Common myeloid progenitor, CD34-positive (primary cell): Measurements from ENCODE around the gene PDPK1.
"Not testable (repeated sequence)": the region's sequence is repeated elsewhere in the genome, so short reads cannot be mapped to it uniquely, and the experiment has no call there.

Experiments
- CTCF ChIA-PET: fragments of 350-600 bp; sonication (Branson Sonifier 250); formaldehyde crosslinking; loops from one replicate; lab custom pipeline; 2021; ENCODE audit warnings: antibody characterized with exemption; lab: Charles Lee
- POLR2A ChIA-PET: fragments of 350-600 bp; sonication (Branson Sonifier 250); formaldehyde crosslinking; loops from one replicate; lab custom pipeline; 2021; ENCODE audit warnings: antibody characterized with exemption; lab: Charles Lee
- DNase-seq, 3 donors: peaks; one replicate each; pipeline versions ENCODE4 v3.0.0 to v3.0.0-alpha.2; 2013
- H3K27ac ChIP-seq, 2 experiments: 1 replicate in 1 of 2; 2 replicates in 1 of 2; pipeline ENCODE4 v1.7.0; 2013; ENCODE audit warnings: inconsistent platforms in 2 of 2, low read length in 2 of 2, mild to moderate bottlenecking in 2 of 2, low read depth in 1 of 2, moderate library complexity in 1 of 2; ENCODE audit not compliant: severe bottlenecking in 2 of 2, insufficient read depth in 1 of 2, poor library complexity in 1 of 2
- H3K27me3 ChIP-seq, 5 experiments: replicated peaks in 2 of 5; 1 replicate in 3 of 5; 2 replicates in 2 of 5; pipeline versions ENCODE4 v1.6.1 to v1.7.0; 2013; ENCODE audit warnings: low read length in 4 of 5, mild to moderate bottlenecking in 2 of 5, moderate library complexity in 2 of 5, inconsistent platforms in 1 of 5; ENCODE audit not compliant: insufficient read depth in 5 of 5, control insufficient read depth in 4 of 5
- H3K36me3 ChIP-seq, 4 experiments: 1 replicate in 2 of 4; 2 replicates in 2 of 4; pipeline versions ENCODE4 v1.6.1 to v1.7.0; 2013; ENCODE audit warnings: low read length in 3 of 4, control low read depth in 1 of 4, mild to moderate bottlenecking in 1 of 4; ENCODE audit not compliant: control insufficient read depth in 4 of 4, insufficient read depth in 4 of 4
- H3K4me1 ChIP-seq, 4 experiments: 1 replicate in 3 of 4; 2 replicates in 1 of 4; pipeline versions ENCODE4 v1.6.1 to v1.7.1; 2013; ENCODE audit warnings: low read length in 3 of 4, mild to moderate bottlenecking in 3 of 4, control low read depth in 1 of 4, inconsistent platforms in 1 of 4, moderate library complexity in 1 of 4; ENCODE audit not compliant: control insufficient read depth in 4 of 4, insufficient read depth in 4 of 4; ENCODE audit errors: control extremely low read depth in 1 of 4
- H3K4me3 ChIP-seq, 7 experiments: 1 replicate in 4 of 7; 2 replicates in 3 of 7; pipeline versions ENCODE4 v1.5.1 to v1.7.0; 2013; ENCODE audit warnings: mild to moderate bottlenecking in 7 of 7, low read length in 6 of 7, moderate library complexity in 6 of 7, inconsistent platforms in 2 of 7, low read depth in 2 of 7, control low read depth in 1 of 7; ENCODE audit not compliant: insufficient read depth in 4 of 7, control insufficient read depth in 1 of 7; ENCODE audit errors: extremely low read depth in 1 of 7
- H3K9me3 ChIP-seq, 5 experiments: 1 replicate in 4 of 5; 2 replicates in 1 of 5; pipeline versions ENCODE4 v1.6.1 to v1.7.1; 2013; ENCODE audit warnings: low read length in 4 of 5, mild to moderate bottlenecking in 2 of 5, inconsistent platforms in 1 of 5, low read depth in 1 of 5, moderate library complexity in 1 of 5; ENCODE audit not compliant: control insufficient read depth in 4 of 5, insufficient read depth in 2 of 5; ENCODE audit errors: control extremely low read depth in 1 of 5
- WGBS: methylation state at CpG from one replicate; pipeline ENCODE4 v1.1.5; 2013; ENCODE audit not compliant: insufficient coverage; 5-methylcytosine and 5-hydroxymethylcytosine counted together

PDPK1 gene

GRCh38 chr16:2597560-2597902 is 59.7 kb downstream of the PDPK1 start:
- CTCF ChIA-PET: no interaction called here
- Histone ChIP-seq H3K36me3 (peaks cover 4 to 39% (median 27%) of the 10 kb centered on the region in 4 experiments), H3K27me3 (no peaks in the 10 kb centered on the region), H3K4me3 (no peak overlapping the region), H3K27ac (no peak overlapping the region), H3K9me3 (no peaks in the 10 kb centered on the region), H3K4me1 (peaks cover 3 to 20% (median 18%) of the 10 kb centered on the region in 4 experiments)
- DNase-seq: no peak
- POLR2A ChIA-PET: no interaction called here
- 100% methylated on average over 15 of the region's 22 CpGs for WGBS

DNA sequence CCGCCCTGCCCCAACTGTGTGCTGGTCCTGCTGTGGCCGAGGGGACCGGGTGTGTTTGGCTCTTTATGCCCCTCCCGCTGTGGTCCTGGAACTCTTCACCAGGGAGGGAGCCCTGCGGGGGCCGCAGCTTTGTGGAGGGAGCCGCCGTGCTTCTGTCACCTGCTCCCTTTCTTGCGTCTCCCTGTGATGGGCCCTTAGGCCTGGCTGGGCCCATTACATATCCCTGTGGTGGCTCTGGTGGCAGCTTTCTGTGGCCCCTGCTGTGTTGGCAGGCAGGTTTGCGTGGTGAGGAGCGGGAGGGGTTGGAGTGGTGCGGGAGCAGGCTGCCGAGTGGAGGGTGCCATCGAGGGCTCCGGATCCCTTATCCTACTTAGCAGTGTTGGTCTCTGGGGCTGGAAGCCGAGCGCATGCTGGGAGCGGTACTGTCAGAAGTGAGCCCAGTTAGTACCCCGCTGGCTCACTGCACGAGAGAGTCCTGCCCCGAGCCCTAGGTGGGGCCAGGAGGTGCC is 60.4 kb downstream of the PDPK1 start:
- Histone ChIP-seq H3K27ac (no peak overlapping the region), H3K27me3 (no peaks in the 10 kb centered on the region), H3K36me3 (peaks cover 4 to 39% (median 27%) of the 10 kb centered on the region in 4 experiments), H3K4me1 (peaks cover 3 to 14% (median 11%) of the 10 kb centered on the region in 4 experiments), H3K4me3 (no peak overlapping the region), H3K9me3 (no peaks in the 10 kb centered on the region)
- ChIA-PET POLR2A (no interaction called here), CTCF (interaction anchor here (0.5 kb wide), 1 partner anchor 561 kb away, joined by 5 read pairs; no protein-coding TSS in a partner anchor)
- DNase-seq: no peak
- 98% methylated on average over 19 of the region's 21 CpGs for WGBS

DNA sequence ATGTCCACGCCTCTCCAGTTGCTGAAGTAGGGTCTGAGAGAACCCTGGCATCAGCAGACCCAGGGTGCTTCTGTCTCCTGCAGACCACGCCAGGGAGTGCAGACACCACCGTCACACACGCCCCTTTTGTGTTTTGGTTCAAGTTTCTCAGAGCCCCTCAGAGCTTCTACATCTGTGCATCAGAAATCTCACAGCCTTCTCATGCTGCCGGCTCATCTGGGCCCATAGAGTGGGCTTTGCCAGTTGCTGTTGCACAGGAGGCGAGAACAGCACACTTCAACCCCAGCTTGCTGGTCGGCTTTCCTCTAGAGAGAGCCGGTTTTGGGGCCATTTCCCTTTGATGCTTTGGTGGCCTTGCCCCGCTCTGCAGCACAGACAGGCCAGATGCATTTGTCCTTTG is 60.9 kb downstream of the PDPK1 start:
- H3K4me3 ChIP-seq: no peak overlapping the region
- peaks cover 4 to 39% (median 27%) of the 10 kb centered on the region in 4 experiments for H3K36me3 ChIP-seq
- POLR2A ChIA-PET: no interaction called here
- DNase-seq: no peak
- CTCF ChIA-PET: interaction anchor here (0.5 kb wide), 1 partner anchor 560 kb away, joined by 5 read pairs; no protein-coding TSS in a partner anchor
- no peaks in the 10 kb centered on the region for H3K27me3 ChIP-seq
- no peak overlapping the region for H3K27ac ChIP-seq
- peaks cover 3 to 8% (median 6%) of the 10 kb centered on the region in 4 experiments for H3K4me1 ChIP-seq
- no peaks in the 10 kb centered on the region for H3K9me3 ChIP-seq
- WGBS: over 99% methylated on average over 9 of the region's 9 CpGs

- H3K4me3 ChIP-seq, DNase-seq, H3K27me3 ChIP-seq, CTCF ChIA-PET, H3K27ac ChIP-seq, H3K9me3 ChIP-seq, H3K4me1 ChIP-seq, POLR2A ChIA-PET: not testable (repeated sequence)
- H3K36me3 ChIP-seq: peaks cover 4 to 39% (median 27%) of the 10 kb centered on the region in 4 experiments
- no CpG with 5 or more reads among the region's 6 CpGs for WGBS
Measured at GRCh38 chr16:2599165-2599564, 61.3 kb downstream of the PDPK1 start.

DNA sequence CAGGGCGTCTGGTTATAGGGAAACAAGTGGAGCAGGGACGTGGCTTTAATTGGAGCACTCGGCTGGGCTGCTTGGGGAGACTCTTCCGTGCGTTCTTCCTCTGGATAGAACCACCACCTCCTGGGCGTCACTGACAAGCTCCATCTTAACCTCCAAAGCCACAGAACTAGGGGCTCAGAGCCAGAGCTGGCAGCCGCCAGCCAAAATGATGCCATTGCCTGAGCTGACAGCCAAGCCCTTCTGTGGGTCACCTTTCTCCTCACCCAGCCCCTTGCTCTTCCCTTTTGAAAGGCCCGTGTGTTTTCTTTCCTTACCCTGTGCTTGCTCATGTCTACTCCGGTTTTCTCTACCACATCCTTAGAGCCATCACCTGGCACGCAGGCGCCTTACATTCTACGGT is 62.0 kb downstream of the PDPK1 start:
- DNase-seq, CTCF ChIA-PET, H3K27me3 ChIP-seq, H3K4me3 ChIP-seq, H3K27ac ChIP-seq, H3K9me3 ChIP-seq, H3K4me1 ChIP-seq, POLR2A ChIA-PET: not testable (repeated sequence)
- H3K36me3 ChIP-seq: peaks cover 4 to 39% (median 27%) of the 10 kb centered on the region in 4 experiments
- no CpG with 5 or more reads among the region's 12 CpGs for WGBS

DNA sequence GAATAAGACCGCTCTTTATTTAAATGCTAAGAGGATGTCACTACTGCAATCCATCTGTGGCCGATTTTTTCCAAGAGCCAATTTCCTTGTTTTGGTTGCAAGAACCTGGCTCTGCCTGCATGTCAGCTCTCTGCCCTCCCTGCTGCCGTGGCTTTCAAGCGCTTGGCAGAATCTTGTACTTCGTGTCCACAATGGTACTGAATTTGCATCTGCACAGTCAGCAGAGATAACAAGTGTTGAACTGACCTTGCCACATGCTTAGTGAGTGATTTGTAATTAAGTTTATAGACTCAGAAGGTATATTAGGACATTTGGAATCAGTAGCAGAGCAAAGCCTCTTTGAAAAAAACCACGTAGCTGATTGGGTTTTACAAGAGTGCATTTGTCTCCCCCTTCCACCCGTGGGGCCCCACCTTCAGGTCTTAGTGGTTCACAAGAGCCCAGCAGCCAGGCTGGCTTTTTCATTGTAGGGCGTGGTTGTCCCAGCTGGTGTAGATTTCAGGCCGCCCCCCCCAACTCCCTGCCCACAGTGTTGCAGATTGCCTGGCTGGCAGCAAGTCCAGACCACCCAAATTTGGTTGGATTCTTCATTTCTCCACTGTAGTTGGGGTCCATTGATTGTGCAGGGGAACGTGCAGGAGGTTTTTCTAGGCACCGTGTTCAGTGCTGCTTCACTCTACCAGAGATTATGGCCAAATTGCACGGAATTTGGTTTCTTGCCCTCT is 63.6 kb downstream of the PDPK1 start:
- H3K27me3 ChIP-seq, DNase-seq, CTCF ChIA-PET, POLR2A ChIA-PET, H3K27ac ChIP-seq, H3K4me1 ChIP-seq, H3K4me3 ChIP-seq, H3K9me3 ChIP-seq: not testable (repeated sequence)
- H3K36me3 ChIP-seq: peaks cover 4 to 27% (median 21%) of the 10 kb centered on the region in 4 experiments
- 89% methylated on average over 5 of the region's 12 CpGs for WGBS

- H3K27ac ChIP-seq, H3K9me3 ChIP-seq, H3K27me3 ChIP-seq, POLR2A ChIA-PET, H3K4me1 ChIP-seq, DNase-seq, H3K4me3 ChIP-seq: not testable (repeated sequence)
- CTCF ChIA-PET: interaction anchor here (1.8 kb wide), 1 partner anchor 12 kb away, joined by 7 read pairs; no protein-coding TSS in a partner anchor
- peaks cover 4 to 20% (median 15%) of the 10 kb centered on the region in 4 experiments for H3K36me3 ChIP-seq
- no CpG with 5 or more reads among the region's 7 CpGs for WGBS
Measured at GRCh38 chr16:2602175-2602574, 64.4 kb downstream of the PDPK1 start.
